HG02610 (cell line): ENCODE results near the gene CA10.

Source experiments
- ATAC-seq: cut with Tn5 transposase; IDR thresholded peaks from one replicate; pipeline ENCODE4 v1.9.1; 2021; ENCODE audit warnings: mild to moderate bottlenecking, moderate library complexity; ENCODE audit not compliant: unreplicated experiment

CA10 gene

DNA sequence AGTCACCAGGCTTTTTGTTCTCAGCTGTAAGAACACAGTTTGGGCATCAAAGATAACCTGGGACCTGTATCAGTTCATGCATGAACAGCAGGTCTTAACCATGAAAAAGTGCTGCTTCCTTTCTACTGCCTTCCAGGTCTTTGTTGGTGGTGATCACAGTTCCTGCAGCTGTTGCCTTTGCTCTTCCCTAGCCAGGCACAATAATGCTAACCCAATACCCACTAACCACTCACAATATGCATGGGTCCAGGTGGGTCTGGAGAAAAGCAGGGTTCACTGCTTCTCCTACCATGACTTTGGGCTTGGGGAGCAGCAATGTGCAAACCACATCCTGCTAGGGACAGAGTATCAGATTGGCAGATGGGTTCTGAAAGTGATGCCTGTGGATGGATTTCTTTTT, 501.3 kb downstream of the CA10 start:
- no peak for ATAC-seq

GRCh38 chr17:51653878-51654277, 504.6 kb downstream of the CA10 start:
- ATAC-seq, result no peak

GRCh38 chr17:51652529-51652928, 506.0 kb downstream of the CA10 start:
- no peak for ATAC-seq

DNA sequence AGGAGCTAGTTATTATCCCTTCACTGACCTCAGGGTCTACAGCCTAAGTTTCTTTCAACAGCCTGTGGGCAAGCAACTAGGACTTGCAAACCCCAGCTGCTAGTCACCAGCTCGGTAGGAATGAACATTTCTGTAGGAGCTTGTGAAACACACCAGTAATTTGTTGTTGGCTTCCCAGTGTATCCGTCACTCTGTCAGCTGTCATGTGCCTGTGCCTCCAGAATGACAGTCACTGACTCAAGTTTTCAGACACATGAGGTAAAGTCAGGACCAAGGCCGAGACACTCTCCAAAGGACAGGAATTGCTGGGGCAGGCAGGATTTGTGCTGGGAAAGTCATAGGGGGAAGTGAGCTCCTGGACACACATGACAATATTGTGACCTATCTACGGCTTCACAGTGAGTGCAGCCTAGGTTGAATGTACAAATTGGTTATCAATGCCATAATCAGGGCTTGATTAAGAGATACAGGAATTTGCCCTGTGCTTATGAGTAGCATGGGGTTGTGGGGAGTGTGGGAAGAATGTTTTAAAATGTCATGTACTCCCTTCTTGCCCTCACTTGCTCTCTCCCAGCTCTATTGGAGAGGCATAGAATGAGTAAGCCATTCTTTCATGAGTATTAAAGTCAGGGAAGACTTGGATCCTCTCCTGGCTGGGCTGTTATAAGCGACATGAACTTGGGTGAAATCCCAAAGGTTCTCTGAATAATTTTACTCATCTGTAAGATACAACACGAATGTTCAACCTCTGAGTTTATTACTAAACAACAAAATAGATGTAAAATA, 506.8 kb downstream of the CA10 start:
- no peak for ATAC-seq

DNA sequence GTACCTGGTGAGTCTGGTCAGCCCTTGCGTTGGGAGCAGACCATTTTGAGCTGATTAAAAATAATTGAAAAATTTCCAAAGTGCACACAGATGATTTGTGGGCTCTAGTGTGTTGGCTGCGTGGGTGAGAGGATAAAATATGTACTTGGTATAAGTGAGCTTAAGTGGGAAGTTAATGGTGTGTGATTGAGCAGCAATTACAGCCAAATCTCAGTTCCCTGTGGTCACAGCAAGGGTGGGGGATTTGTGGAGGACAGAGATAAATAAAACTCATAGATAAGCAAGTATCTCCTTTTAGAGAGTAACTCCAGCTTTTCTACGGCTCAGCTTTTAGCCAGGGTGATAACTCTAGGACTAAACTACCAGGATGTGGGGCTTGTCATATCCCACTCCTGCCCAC, 507.7 kb downstream of the CA10 start:
- ATAC-seq, result no peak

DNA sequence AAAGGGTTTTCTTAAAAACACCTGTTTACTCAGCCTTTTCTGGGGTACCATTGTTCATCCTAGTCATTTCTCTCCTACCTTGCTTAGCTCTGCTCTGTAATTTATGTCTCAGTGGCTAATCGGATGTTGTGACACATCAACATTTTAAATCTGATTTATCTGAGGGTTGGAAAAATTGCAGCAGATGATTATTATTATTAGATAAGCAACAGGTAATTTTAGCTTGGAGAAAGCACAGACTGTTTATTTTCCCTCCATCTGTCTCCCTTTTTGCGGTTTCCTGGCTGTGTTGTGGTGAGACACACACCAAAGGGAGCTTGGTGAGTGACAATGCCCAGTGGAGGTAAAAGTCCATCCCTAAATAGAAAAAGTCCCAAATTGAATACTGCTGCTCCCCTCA, 508.3 kb downstream of the CA10 start:
- no peak for ATAC-seq

DNA sequence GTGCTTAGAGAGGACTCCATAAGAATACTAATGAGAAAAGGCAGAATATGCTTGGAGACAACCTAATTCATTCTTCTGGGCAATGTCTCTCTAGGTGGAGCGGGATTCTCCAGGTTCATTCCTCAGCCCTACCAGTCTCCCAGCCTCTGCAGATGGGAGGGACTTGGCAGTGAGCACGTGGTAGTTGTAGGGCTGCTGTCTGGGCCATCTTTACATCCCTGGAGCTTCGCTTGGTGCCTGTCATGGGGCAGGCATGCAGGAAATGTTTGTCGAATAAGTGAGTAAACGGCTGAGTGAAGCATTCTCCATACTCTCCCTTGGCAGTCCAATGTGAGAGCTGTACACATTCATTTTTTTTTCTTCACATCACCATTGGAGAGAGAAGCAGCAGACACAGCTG, 510.7 kb downstream of the CA10 start:
- ATAC-seq, result no peak

DNA sequence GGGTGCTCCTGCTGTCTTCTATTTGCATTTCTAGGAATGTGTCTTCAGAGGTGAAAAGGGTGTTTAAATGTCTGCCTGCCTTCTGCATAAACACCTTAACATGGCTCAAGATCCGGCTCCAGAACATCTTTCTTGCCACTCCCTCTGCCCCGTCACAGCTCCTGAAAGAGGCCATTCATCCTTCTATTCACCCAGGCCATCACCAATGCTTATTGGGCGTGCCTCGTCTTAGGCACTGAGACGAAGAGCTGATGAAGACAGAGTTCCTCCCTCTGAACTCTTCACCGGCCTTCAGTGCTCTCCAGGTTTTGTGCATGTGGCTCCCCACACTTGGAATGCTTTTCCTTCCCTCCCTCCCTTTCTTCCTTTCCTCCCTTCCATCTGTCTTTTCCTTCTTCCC, 511.4 kb downstream of the CA10 start:
- ATAC-seq, result no peak

- no peak for ATAC-seq
These were observed 512.0 kb downstream of the CA10 start for GRCh38 chr17:51646539-51646938.

DNA sequence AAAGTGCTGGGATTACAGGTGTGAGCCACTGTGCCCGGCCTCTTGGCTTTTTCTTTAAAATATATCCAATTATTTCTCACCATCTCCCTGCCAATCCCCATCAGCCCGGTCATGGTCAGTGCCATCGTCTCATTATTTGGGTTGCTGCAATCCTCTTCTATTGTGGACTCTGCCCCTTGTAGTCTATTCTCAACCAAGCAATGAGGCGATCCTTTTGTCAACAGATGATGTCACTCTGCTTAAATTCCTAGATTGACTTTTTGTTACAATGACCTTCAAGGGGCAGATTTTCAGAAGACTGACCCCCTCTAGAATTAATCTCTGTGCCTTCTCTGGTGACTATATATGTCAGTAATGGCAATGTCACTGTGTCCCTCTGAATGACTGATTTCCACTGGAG, 513.5 kb downstream of the CA10 start:
- no peak for ATAC-seq

- no peak for ATAC-seq
These were observed 514.6 kb downstream of the CA10 start for GRCh38 chr17:51643702-51644490.

DNA sequence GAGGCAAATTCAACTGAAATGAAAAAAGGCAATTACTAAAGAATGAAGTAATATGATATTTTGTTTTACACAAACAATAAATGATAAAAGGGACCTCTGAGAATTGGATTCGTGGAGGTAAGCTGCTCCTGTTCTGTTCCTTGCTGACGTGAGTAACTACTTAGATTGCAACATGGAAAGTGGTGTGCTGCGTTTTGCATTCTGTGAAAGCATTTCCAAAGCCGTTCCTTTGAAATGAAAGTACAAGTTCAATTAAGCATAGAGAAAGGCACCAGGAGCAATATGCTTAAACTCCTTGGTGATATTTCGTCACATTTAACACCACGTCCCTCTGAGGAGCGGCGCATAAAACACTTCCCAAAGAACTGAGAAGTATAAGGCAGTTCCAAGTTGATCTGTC, 516.5 kb downstream of the CA10 start:
- ATAC-seq, result no peak

- no peak for ATAC-seq
These were observed 518.3 kb downstream of the CA10 start for GRCh38 chr17:51640108-51640622.

DNA sequence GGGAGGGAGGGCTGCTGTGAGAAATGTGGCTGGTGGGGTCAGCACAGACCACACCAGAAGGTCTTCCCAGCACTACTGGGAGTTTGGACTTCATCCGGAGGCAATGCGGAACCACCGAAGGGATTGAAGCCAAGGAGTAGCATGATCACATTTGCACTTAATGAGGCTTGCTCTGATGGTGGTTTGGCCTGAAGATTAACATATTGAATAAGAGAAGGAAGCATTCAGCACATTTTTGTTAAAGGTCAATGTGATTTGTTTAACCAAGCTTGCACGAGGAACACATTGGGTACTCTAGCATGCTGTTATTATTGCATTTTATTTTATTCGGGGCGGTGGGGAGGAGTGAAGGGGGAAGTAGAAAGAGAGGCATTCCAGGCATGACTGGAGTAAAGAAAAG, 519.5 kb downstream of the CA10 start:
- no peak for ATAC-seq

- ATAC-seq, result no peak
These were observed 522.2 kb downstream of the CA10 start for GRCh38 chr17:51636291-51636690.

DNA sequence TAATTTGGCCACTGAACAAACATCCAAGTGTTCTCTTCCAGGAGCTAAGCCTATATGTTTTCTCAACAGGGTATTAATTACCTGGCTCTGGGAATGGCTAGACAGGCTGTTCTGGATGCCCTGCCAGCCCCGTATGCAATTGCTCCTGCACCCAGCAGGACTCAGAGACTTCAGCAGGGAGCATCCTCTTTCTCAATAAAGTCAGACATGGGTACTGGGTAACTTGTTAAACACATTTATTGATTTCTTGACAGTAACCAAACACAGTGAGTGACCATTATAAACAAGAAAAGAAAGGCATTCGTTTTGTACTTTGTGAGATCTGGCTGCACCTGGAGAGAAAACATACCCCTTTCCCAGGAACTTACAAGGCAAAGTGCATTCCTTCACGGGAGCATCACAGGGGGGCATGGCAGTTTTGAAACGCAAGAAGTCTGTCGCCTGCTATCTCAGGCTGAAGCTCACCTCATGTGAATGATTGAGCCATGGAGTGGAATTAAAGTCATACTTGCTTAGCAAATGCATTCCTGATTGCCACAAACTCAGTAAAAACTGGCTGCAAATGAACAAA, 528.3 kb downstream of the CA10 start:
- ATAC-seq, result no peak

GRCh38 chr17:51629232-51629631, 529.3 kb downstream of the CA10 start:
- ATAC-seq, result no peak

GRCh38 chr17:51627779-51628178, 530.7 kb downstream of the CA10 start:
- ATAC-seq, result no peak

- no peak for ATAC-seq
These were observed 540.0 kb downstream of the CA10 start for GRCh38 chr17:51618476-51618875.

GRCh38 chr17:51617986-51618385, 540.5 kb downstream of the CA10 start:
- no peak for ATAC-seq

GRCh38 chr17:51613255-51613654, 545.3 kb downstream of the CA10 start:
- no peak for ATAC-seq

DNA sequence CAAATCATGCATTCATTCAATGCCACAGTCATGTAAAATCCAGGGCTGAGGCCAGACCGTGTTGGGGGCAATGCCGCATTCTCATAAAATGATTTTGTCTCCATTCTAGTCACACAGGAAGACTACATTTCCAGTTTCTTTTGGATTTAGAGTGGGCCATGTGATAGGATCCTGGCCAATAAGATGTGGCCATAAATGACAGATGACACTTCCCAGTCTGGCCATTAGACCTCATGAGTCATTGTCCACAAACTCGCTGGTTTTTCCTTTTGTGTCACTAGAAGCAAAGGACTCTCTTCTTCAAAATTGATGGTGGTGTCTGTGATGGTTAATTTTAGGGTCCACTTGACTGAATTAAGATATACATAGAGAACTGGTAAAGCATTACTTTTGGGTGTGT, 545.8 kb downstream of the CA10 start:
- ATAC-seq, result no peak
